Mammary epithelial cell (primary cell): ENCODE measurements around the gene RBMS2.

Experiments used
- EZH2 ChIP-seq: IDR thresholded peaks from 2 replicates; pipeline ENCODE4 v1.6.1; 2012; ENCODE audit warnings: low read length, inconsistent platforms, borderline replicate concordance
- TF ChIP-seq, protein P1 (sequence below), 2 donors: IDR thresholded peaks in 1 of 2; conservative IDR thresholded peaks in 1 of 2; 2 replicates each; pipeline ENCODE4 v1.5.1; 2011 to 2012; ENCODE audit warnings: inconsistent platforms in 2 of 2, low read length in 2 of 2, mild to moderate bottlenecking in 2 of 2, control low read depth in 1 of 2, low read depth in 1 of 2; ENCODE audit not compliant: insufficient read depth in 1 of 2; ENCODE audit errors: extremely low read depth in 1 of 2

DNA sequence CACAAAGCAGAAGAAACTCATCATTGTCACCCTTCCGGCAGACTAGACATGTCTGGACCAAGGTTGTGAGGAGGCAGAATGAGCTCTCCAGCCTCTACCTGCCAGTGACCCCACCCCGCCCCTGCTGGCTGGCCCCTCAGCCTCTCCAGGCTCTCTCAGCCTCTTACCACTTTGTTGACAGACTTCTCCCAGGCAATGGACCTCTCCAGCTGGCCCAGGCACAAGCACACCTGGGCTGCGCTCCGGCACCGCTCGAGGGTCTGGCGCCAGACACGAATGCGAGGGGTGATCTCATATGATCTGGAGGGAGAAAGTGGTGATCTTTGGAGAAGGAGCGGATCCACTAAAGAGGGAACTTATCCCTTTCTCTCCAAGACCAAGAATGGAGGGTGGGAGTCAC lies 78.2 kb downstream of the RBMS2 start:
- TF ChIP-seq, protein P1, sequence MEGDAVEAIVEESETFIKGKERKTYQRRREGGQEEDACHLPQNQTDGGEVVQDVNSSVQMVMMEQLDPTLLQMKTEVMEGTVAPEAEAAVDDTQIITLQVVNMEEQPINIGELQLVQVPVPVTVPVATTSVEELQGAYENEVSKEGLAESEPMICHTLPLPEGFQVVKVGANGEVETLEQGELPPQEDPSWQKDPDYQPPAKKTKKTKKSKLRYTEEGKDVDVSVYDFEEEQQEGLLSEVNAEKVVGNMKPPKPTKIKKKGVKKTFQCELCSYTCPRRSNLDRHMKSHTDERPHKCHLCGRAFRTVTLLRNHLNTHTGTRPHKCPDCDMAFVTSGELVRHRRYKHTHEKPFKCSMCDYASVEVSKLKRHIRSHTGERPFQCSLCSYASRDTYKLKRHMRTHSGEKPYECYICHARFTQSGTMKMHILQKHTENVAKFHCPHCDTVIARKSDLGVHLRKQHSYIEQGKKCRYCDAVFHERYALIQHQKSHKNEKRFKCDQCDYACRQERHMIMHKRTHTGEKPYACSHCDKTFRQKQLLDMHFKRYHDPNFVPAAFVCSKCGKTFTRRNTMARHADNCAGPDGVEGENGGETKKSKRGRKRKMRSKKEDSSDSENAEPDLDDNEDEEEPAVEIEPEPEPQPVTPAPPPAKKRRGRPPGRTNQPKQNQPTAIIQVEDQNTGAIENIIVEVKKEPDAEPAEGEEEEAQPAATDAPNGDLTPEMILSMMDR (conservative IDR thresholded peaks at IDR 0.05 in 1 of 2, IDR thresholded peaks at IDR 0.05 in 1 of 2; ENCODE audit: extremely low read depth in 1 of 2, insufficient read depth in 1 of 2, low read depth in 1 of 2, low read length in 2 of 2), result no peak
- TF ChIP-seq EZH2, result no peak
